K562 (cell line): ENCODE results near the gene UIMC1. TPM values are rescaled to one million over a fixed set of nuclear protein-coding genes. Genes with fewer than 3 reads are reported as not detected.

Source experiments
- CXXC5 ChIP-seq: fragments of 250-450 bp; sonication (Bioruptor Pico); IDR thresholded peaks from 2 replicates; pipeline ENCODE4 v1.8.0; 2022; ENCODE audit warnings: inconsistent platforms, mild to moderate bottlenecking, moderate library complexity
- EGR1 ChIP-seq: fragments of 450-650 bp; conservative IDR thresholded peaks from 2 replicates; pipeline ENCODE4 v1.6.1; 2017; ENCODE audit warnings: mild to moderate bottlenecking
- ETS1 ChIP-seq: conservative IDR thresholded peaks from 2 replicates; pipeline ENCODE4 v1.6.1; 2011; ENCODE audit warnings: low read depth, mild to moderate bottlenecking, low read length; ENCODE audit not compliant: control insufficient read depth
- KAT7 ChIP-seq: sonication (generic); formaldehyde crosslinking; IDR thresholded peaks from 2 replicates; pipeline ENCODE4 v1.8.0; 2022; ENCODE audit warnings: missing genetic modification reagents, mild to moderate bottlenecking, borderline replicate concordance
- KDM4B ChIP-seq, 2 experiments: fragments of 450-650 bp in 1 of 2; sonication (generic) in 1 of 2; IDR thresholded peaks; 2 replicates each; pipeline ENCODE4 v1.6.1; 2016 to 2017; ENCODE audit warnings: borderline replicate concordance in 2 of 2, antibody characterized with exemption in 1 of 2, low read depth in 1 of 2, mild to moderate bottlenecking in 1 of 2
- KLF1 ChIP-seq: fragments of 450-650 bp; IDR thresholded peaks from 2 replicates; pipeline ENCODE4 v1.6.1; 2016; ENCODE audit warnings: missing genetic modification characterization, missing compliant biosample characterization
- MAFF ChIP-seq: IDR thresholded peaks from 2 replicates; pipeline ENCODE4 v1.6.1; 2012; ENCODE audit warnings: low read length, improper control_type of control experiment
- NONO ChIP-seq, 2 experiments: fragments of 200-400 bp in 1 of 2; fragments of 450-650 bp in 1 of 2; formaldehyde crosslinking in 1 of 2; IDR thresholded peaks; 2 replicates each; pipeline ENCODE4 v1.6.1; 2017; ENCODE audit warnings: low read depth in 2 of 2, mild to moderate bottlenecking in 2 of 2, moderate library complexity in 2 of 2, low read length in 1 of 2
- RBM14 ChIP-seq: fragments of 200-400 bp; formaldehyde crosslinking; IDR thresholded peaks from 2 replicates; pipeline ENCODE4 v1.6.1; 2018; ENCODE audit warnings: low read depth, mild to moderate bottlenecking, low read length, moderate library complexity, borderline replicate concordance; ENCODE audit not compliant: insufficient read depth
- SPI1 ChIP-seq: IDR thresholded peaks from 2 replicates; pipeline ENCODE4 v1.6.1; 2011; ENCODE audit warnings: low read depth, low read length, control low read depth, borderline replicate concordance
- ZNF134 ChIP-seq: fragments of 250-450 bp; sonication (Bioruptor Pico); conservative IDR thresholded peaks from 2 replicates; pipeline ENCODE4 v1.4.0; 2020
- polyA plus RNA-seq, 8 experiments: library from polyadenylated mRNA; depleted of rRNA in 4 of 8; stranded (reverse) in 5 of 8; unstranded in 3 of 8; fragments of >200 nt; fragmentation: Nextera tagmentation in 2 of 8; fragmentation: Illumina TruSeq in 1 of 8; extraction: Ambion mirVana in 2 of 8; extraction: Trizol in 1 of 8; gene quantifications; 2 replicates each; pipeline versions ENCODE4 v1.2.1 to v1.2.3, GENCODE V29; 2011 to 2014; ENCODE audit warnings: inconsistent platforms in 1 of 8, missing spikeins in 1 of 8
- total RNA-seq, 7 experiments: library from RNA; depleted of rRNA in 6 of 7; stranded (reverse); fragments of >200 nt in 6 of 7; fragmentation: Illumina TruSeq in 2 of 7; extraction: Trizol in 2 of 7; gene quantifications; 2 replicates each; pipeline versions ENCODE4 v1.2.1 to v1.2.3, GENCODE V29; 2011 to 2021; ENCODE audit warnings: low replicate concordance in 1 of 7
- TF ChIP-seq, protein P1 (sequence below): sonication (generic); formaldehyde crosslinking; IDR thresholded peaks from 2 replicates; pipeline ENCODE4 v1.8.0; 2022; ENCODE audit warnings: mild to moderate bottlenecking, missing genetic modification reagents
- TF ChIP-seq, protein P2 (sequence below): fragments of 200-800 bp; sonication (Bioruptor generic); IDR thresholded peaks from 2 replicates; pipeline ENCODE4 v1.6.1; 2017; ENCODE audit warnings: missing genetic modification characterization, missing compliant biosample characterization
- TF ChIP-seq, protein P3 (sequence below): sonication (generic); formaldehyde crosslinking; IDR thresholded peaks from 2 replicates; pipeline ENCODE4 v1.8.0; 2022; ENCODE audit warnings: mild to moderate bottlenecking, missing genetic modification reagents, borderline replicate concordance
- TF ChIP-seq, protein P4 (sequence below): sonication (generic); formaldehyde crosslinking; IDR thresholded peaks from 2 replicates; pipeline ENCODE4 v1.8.1; 2023; ENCODE audit warnings: mild to moderate bottlenecking, missing genetic modification reagents
- TF ChIP-seq, protein P5 (sequence below): sonication (generic); formaldehyde crosslinking; IDR thresholded peaks from 2 replicates; pipeline ENCODE4 v1.9.0; 2022; ENCODE audit warnings: mild to moderate bottlenecking, missing genetic modification reagents

Gene UIMC1
- total and polyA plus RNA-seq, 9 of the 15 experiments (the other 6 are each of a cell fraction or from before 2014, with no cell fraction given): 14.9 to 51.7 (median 36.8) TPM

DNA sequence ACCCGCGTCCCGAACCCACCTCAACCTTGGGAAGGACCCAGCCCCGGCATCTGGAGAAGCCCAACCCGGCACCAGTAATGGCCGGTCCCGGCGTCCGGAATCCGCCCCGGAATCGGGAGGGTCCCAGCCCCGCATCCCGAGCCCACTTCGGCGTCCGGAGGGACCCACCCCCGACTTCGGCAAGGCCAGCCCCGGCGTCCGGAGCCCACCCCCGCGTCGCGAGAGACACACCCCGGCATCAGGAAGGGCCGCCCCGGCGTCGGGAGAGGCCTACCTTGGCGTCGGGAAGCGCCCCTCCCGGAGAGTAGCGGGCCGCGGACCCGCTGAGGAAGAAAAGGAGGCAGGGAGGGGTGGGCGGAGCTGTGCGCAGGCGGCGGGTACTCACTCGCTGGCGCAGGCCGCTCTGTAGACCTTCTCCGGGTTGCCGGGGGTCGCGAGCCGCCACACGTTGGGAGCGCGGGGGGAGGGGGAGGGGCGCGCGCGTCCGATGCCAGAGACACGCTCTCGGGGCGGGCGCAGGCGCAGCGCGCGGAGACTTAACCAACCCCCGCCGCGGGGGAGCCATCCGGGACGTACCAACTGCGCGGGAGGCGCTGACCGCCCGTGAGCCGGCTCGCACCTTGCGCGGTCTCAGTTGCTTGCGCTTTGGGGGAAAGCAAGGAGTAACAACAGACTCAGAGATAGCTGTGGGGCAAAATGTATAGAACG, at the start of gene UIMC1 (continued):
- TF ChIP-seq, protein P1, sequence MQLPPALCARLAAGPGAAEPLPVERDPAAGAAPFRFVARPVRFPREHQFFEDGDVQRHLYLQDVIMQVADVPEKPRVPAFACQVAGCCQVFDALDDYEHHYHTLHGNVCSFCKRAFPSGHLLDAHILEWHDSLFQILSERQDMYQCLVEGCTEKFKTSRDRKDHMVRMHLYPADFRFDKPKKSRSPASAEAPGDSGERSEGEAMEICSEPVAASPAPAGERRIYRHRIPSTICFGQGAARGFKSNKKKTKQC (CRISPR knock-in tag): peak; percentile 90
- TF ChIP-seq, protein P2, sequence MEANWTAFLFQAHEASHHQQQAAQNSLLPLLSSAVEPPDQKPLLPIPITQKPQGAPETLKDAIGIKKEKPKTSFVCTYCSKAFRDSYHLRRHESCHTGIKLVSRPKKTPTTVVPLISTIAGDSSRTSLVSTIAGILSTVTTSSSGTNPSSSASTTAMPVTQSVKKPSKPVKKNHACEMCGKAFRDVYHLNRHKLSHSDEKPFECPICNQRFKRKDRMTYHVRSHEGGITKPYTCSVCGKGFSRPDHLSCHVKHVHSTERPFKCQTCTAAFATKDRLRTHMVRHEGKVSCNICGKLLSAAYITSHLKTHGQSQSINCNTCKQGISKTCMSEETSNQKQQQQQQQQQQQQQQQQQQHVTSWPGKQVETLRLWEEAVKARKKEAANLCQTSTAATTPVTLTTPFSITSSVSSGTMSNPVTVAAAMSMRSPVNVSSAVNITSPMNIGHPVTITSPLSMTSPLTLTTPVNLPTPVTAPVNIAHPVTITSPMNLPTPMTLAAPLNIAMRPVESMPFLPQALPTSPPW (CRISPR knock-in tag): peak; percentile 94
- TF ChIP-seq ZNF134 (CRISPR knock-in tag) (no peak), KAT7 (CRISPR knock-in tag) (peak; percentile 97), KLF1 (tag) (no peak), EGR1 (peak; percentile 67), CXXC5 (CRISPR knock-in tag) (peak; percentile 92), NONO (IDR thresholded peaks at IDR 0.05; ENCODE audit: low read depth in 2 of 2, low read length in 1 of 2) (peak in 1 of 2 experiments; percentile 98; a peak in 2 of 4 replicates), SPI1 (no peak), MAFF (peak; percentile 45; the same call in 1 of the 2 replicates), ETS1 (peak; percentile 31; the same call in 1 of the 2 replicates), KDM4B (IDR thresholded peaks at IDR 0.05; ENCODE audit: borderline replicate concordance in 2 of 2, low read depth in 1 of 2) (peak in 1 of 2 experiments; percentile 58; a peak in 1 of 4 replicates), RBM14 (peak; percentile 86; the same call in 1 of the 2 replicates)
- TF ChIP-seq, protein P3, sequence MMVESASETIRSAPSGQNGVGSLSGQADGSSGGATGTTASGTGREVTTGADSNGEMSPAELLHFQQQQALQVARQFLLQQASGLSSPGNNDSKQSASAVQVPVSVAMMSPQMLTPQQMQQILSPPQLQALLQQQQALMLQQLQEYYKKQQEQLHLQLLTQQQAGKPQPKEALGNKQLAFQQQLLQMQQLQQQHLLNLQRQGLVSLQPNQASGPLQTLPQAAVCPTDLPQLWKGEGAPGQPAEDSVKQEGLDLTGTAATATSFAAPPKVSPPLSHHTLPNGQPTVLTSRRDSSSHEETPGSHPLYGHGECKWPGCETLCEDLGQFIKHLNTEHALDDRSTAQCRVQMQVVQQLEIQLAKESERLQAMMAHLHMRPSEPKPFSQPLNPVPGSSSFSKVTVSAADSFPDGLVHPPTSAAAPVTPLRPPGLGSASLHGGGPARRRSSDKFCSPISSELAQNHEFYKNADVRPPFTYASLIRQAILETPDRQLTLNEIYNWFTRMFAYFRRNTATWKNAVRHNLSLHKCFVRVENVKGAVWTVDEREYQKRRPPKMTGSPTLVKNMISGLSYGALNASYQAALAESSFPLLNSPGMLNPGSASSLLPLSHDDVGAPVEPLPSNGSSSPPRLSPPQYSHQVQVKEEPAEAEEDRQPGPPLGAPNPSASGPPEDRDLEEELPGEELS (CRISPR knock-in tag): peak; percentile 26; the same call in 1 of the 2 replicates
- TF ChIP-seq, protein P4, sequence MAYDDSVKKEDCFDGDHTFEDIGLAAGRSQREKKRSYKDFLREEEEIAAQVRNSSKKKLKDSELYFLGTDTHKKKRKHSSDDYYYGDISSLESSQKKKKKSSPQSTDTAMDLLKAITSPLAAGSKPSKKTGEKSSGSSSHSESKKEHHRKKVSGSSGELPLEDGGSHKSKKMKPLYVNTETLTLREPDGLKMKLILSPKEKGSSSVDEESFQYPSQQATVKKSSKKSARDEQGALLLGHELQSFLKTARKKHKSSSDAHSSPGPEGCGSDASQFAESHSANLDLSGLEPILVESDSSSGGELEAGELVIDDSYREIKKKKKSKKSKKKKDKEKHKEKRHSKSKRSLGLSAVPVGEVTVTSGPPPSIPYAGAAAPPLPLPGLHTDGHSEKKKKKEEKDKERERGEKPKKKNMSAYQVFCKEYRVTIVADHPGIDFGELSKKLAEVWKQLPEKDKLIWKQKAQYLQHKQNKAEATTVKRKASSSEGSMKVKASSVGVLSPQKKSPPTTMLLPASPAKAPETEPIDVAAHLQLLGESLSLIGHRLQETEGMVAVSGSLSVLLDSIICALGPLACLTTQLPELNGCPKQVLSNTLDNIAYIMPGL (CRISPR knock-in tag): peak; percentile 68; the same call in 1 of the 2 replicates
- TF ChIP-seq, protein P5, sequence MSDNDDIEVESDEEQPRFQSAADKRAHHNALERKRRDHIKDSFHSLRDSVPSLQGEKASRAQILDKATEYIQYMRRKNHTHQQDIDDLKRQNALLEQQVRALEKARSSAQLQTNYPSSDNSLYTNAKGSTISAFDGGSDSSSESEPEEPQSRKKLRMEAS (CRISPR knock-in tag): peak; percentile 82
